Caco-2 (cell line): ENCODE data around the gene SLC44A2. TPM values are rescaled to one million over a fixed set of nuclear protein-coding genes. Genes with fewer than 3 reads are reported as not detected.
A peak's percentile ranks its signal among the peaks of the same experiment; 100 is the strongest.

Source experiments
- BruUV-seq: library from RNA; stranded (reverse); fragments of 400-500 nt; replicated peaks from 2 replicates; lab custom pipeline; 2021; lab: Mats Ljungman, UMichigan
- CTCF ChIA-PET: fragments of 300-600 bp; sonication (Branson Sonifier 250); formaldehyde crosslinking; loops from one replicate; lab custom pipeline; 2022; ENCODE audit warnings: antibody characterized with exemption; lab: Charles Lee
- POLR2A ChIA-PET: fragments of 300-600 bp; sonication (Branson Sonifier 250); formaldehyde crosslinking; loops from one replicate; lab custom pipeline; 2022; ENCODE audit warnings: antibody characterized with exemption; lab: Charles Lee
- DNase-seq, 2 experiments: peaks; one replicate each; pipeline versions ENCODE4 v3.0.0 to v3.0.0-alpha.2; 2020 to 2022
- H3K27me3 ChIP-seq: replicated peaks from 2 replicates; pipeline ENCODE4 v1.6.0; 2011; ENCODE audit warnings: low read length; ENCODE audit not compliant: control insufficient read depth, insufficient read depth
- H3K36me3 ChIP-seq: 2 replicates; pipeline ENCODE4 v1.5.1; 2011; ENCODE audit warnings: low read length; ENCODE audit not compliant: control insufficient read depth, insufficient read depth
- H3K4me1 ChIP-seq: fragments of 250-450 bp; sonication (Bioruptor Pico); 2 replicates; pipeline ENCODE4 v1.5.1; 2020; ENCODE audit warnings: mild to moderate bottlenecking
- H3K4me3 ChIP-seq: 2 replicates; pipeline ENCODE4 v1.5.1; 2011; ENCODE audit warnings: low read depth, mild to moderate bottlenecking, control low read depth, low read length
- H3K9me3 ChIP-seq: fragments of 250-450 bp; sonication (Bioruptor Pico); 2 replicates; pipeline ENCODE4 v1.5.1; 2020; ENCODE audit warnings: mild to moderate bottlenecking, moderate library complexity
- H3K27ac Mint-ChIP-seq: one replicate; pipeline ENCODE4 v1.8.0; 2022; ENCODE audit warnings: mixed read lengths; ENCODE audit not compliant: unreplicated experiment
- H3K27me3 Mint-ChIP-seq: one replicate; pipeline ENCODE4 v1.8.0; 2022; ENCODE audit warnings: mixed read lengths; ENCODE audit not compliant: insufficient read depth, unreplicated experiment
- H3K36me3 Mint-ChIP-seq: one replicate; pipeline ENCODE4 v1.8.0; 2022; ENCODE audit warnings: mild to moderate bottlenecking, mixed read lengths; ENCODE audit not compliant: insufficient read depth, unreplicated experiment
- H3K4me1 Mint-ChIP-seq: one replicate; pipeline ENCODE4 v1.8.0; 2022; ENCODE audit warnings: low read depth, mixed read lengths; ENCODE audit not compliant: unreplicated experiment
- H3K4me3 Mint-ChIP-seq: one replicate; pipeline ENCODE4 v1.8.0; 2022; ENCODE audit warnings: mild to moderate bottlenecking, moderate library complexity, mixed read lengths; ENCODE audit not compliant: unreplicated experiment
- H3K9me3 Mint-ChIP-seq: one replicate; pipeline ENCODE4 v1.8.0; 2022; ENCODE audit warnings: mixed read lengths; ENCODE audit not compliant: unreplicated experiment
- CTCF ChIP-seq, 2 experiments: fragments of 200-600 bp in 1 of 2; IDR thresholded peaks; 1 replicate in 1 of 2; 2 replicates in 1 of 2; pipeline versions ENCODE4 v1.5.1 to v1.8.0; 2011 to 2022; ENCODE audit warnings: antibody characterized with exemption in 1 of 2, control low read depth in 1 of 2, inconsistent platforms in 1 of 2, low read depth in 1 of 2, low read length in 1 of 2, mild to moderate bottlenecking in 1 of 2, moderate library complexity in 1 of 2; ENCODE audit not compliant: insufficient read depth in 1 of 2, severe bottlenecking in 1 of 2, unreplicated experiment in 1 of 2
- intact Hi-C: fragments of 100-400 bp; cut with micrococcal nuclease; formaldehyde crosslinking; loops from one replicate; pipeline ENCODE4 v1.10.0; 2022; ENCODE audit not compliant: unreplicated experiment
- total RNA-seq: library from RNA; stranded (reverse); gene quantifications from 2 replicates; pipeline ENCODE4 v1.2.3, GENCODE V29; 2022

The SLC44A2 gene
- total RNA-seq, 1 experiment from 2014 or later: 119 TPM

GRCh38 chr19:10688545-10689280, 63.4 kb downstream of the SLC44A2 start:
- no peaks in the 10 kb centered on the region for H3K4me1 Mint-ChIP-seq
- peak overlapping the region; percentile 55 for H3K27ac Mint-ChIP-seq
- Histone ChIP-seq H3K9me3 (no peaks in the 10 kb centered on the region), H3K4me1 (no peaks in the 10 kb centered on the region), H3K4me3 (no peak overlapping the region), H3K27me3 (no peaks in the 10 kb centered on the region), H3K36me3 (peaks cover 3% of the 10 kb centered on the region)
- peaks cover 89% of the 10 kb centered on the region for H3K36me3 Mint-ChIP-seq
- no peaks in the 10 kb centered on the region for H3K9me3 Mint-ChIP-seq
- intact Hi-C loops: no loop called here
- BruUV-seq: no TSS peak
- no peak for DNase-seq
- POLR2A ChIA-PET: no interaction called here
- no peaks in the 10 kb centered on the region for H3K27me3 Mint-ChIP-seq
- H3K4me3 Mint-ChIP-seq: peak overlapping the region; percentile 10
- TF ChIP-seq CTCF (IDR thresholded peaks at IDR 0.05; ENCODE audit: insufficient read depth in 1 of 2, low read depth in 1 of 2, low read length in 1 of 2, severe bottlenecking in 1 of 2, unreplicated experiment in 1 of 2): no peak
- CTCF ChIA-PET: interaction anchor here (0.6 kb wide), 1 partner anchor 12 kb away, joined by 5 read pairs; no protein-coding TSS in a partner anchor

- ChIA-PET POLR2A (no interaction called here), CTCF (no interaction called here)
- no peak overlapping the region for H3K27ac Mint-ChIP-seq
Measured at GRCh38 chr19:10690341-10690781, 65.0 kb downstream of the SLC44A2 start.

More at GRCh38 chr19:10690341-10690781, 65.0 kb downstream of the SLC44A2 start:
- no TSS peak for BruUV-seq
- Histone ChIP-seq H3K36me3 (peaks cover 3% of the 10 kb centered on the region), H3K4me1 (peaks cover 5% of the 10 kb centered on the region; the same call in 1 of the 2 replicates), H3K4me3 (no peak overlapping the region), H3K27me3 (no peaks in the 10 kb centered on the region), H3K9me3 (no peaks in the 10 kb centered on the region)
- H3K27me3 Mint-ChIP-seq: no peaks in the 10 kb centered on the region
- no peaks in the 10 kb centered on the region for H3K9me3 Mint-ChIP-seq
- H3K4me1 Mint-ChIP-seq: no peaks in the 10 kb centered on the region
- no peak for DNase-seq
- TF ChIP-seq CTCF (IDR thresholded peaks at IDR 0.05; ENCODE audit: insufficient read depth in 1 of 2, low read depth in 1 of 2, low read length in 1 of 2, severe bottlenecking in 1 of 2, unreplicated experiment in 1 of 2): no peak
- H3K4me3 Mint-ChIP-seq: no peak overlapping the region
- intact Hi-C loops: no loop called here
- peaks cover 88% of the 10 kb centered on the region for H3K36me3 Mint-ChIP-seq
